Neuronal stem cell (in vitro differentiated cells): ENCODE results near the gene MAD1L1.
A peak's percentile ranks its signal among the peaks of the same experiment; 100 is the strongest.

ENCODE experiments used
- DNase-seq: peaks from one replicate; pipeline ENCODE4 v3.0.0-alpha.2; 2013; ENCODE audit warnings: low spot score
- H2AFZ ChIP-seq: one replicate; pipeline ENCODE4 v1.6.1; 2013; ENCODE audit warnings: mild to moderate bottlenecking, low read length, inconsistent platforms
- H2AK5ac ChIP-seq: 2 replicates; pipeline ENCODE4 v1.6.1; 2013; ENCODE audit warnings: low read depth, mild to moderate bottlenecking, inconsistent platforms, low read length, moderate library complexity, mixed read lengths
- H2BK120ac ChIP-seq: 2 replicates; pipeline ENCODE4 v1.6.1; 2013; ENCODE audit warnings: low read depth, mild to moderate bottlenecking, inconsistent platforms, low read length, moderate library complexity, mixed read lengths
- H2BK12ac ChIP-seq: one replicate; pipeline ENCODE4 v1.6.1; 2013; ENCODE audit warnings: low read length, inconsistent platforms
- H2BK15ac ChIP-seq: 2 replicates; pipeline ENCODE4 v1.6.1; 2013; ENCODE audit warnings: mild to moderate bottlenecking, low read length, inconsistent platforms, mixed read lengths
- H2BK5ac ChIP-seq: one replicate; pipeline ENCODE4 v1.6.1; 2013; ENCODE audit warnings: inconsistent platforms, mild to moderate bottlenecking, low read length, moderate library complexity
- H3K14ac ChIP-seq: one replicate; pipeline ENCODE4 v1.6.1; 2013; ENCODE audit warnings: low read length, inconsistent platforms
- H3K18ac ChIP-seq: 2 replicates; pipeline ENCODE4 v1.6.1; 2013; ENCODE audit warnings: low read length, inconsistent platforms
- H3K23ac ChIP-seq: 2 replicates; pipeline ENCODE4 v1.6.1; 2013; ENCODE audit warnings: low read depth, mild to moderate bottlenecking, mixed read lengths, low read length, inconsistent platforms; ENCODE audit not compliant: poor library complexity
- H3K27ac ChIP-seq: replicated peaks from 3 replicates; pipeline ENCODE4 v1.5.1; 2013; ENCODE audit warnings: low read length, inconsistent platforms
- H3K27me3 ChIP-seq, 3 experiments: 2 replicates each; pipeline ENCODE4 v1.6.1; 2013; ENCODE audit warnings: low read length in 3 of 3, mild to moderate bottlenecking in 2 of 3, inconsistent platforms in 1 of 3, low read depth in 1 of 3, mixed read lengths in 1 of 3, moderate library complexity in 1 of 3; ENCODE audit not compliant: control insufficient read depth in 3 of 3, insufficient read depth in 3 of 3
- H3K36me3 ChIP-seq, 2 donors: replicated peaks in 1 of 2; 2 replicates each; pipeline ENCODE4 v1.6.1; 2013; ENCODE audit warnings: low read length in 2 of 2; ENCODE audit not compliant: control insufficient read depth in 2 of 2, insufficient read depth in 2 of 2
- H3K4ac ChIP-seq: 2 replicates; pipeline ENCODE4 v1.6.1; 2013; ENCODE audit warnings: inconsistent platforms, mild to moderate bottlenecking, low read length, moderate library complexity
- H3K4me1 ChIP-seq, 2 donors: 1 replicate in 1 of 2; 2 replicates in 1 of 2; pipeline ENCODE4 v1.6.1; 2013; ENCODE audit warnings: low read length in 2 of 2, low read depth in 1 of 2; ENCODE audit not compliant: control insufficient read depth in 2 of 2, insufficient read depth in 1 of 2
- H3K4me2 ChIP-seq: one replicate; pipeline ENCODE4 v1.6.1; 2013; ENCODE audit warnings: mild to moderate bottlenecking, low read length, inconsistent platforms; ENCODE audit not compliant: insufficient read depth, poor library complexity, severe bottlenecking
- H3K4me3 ChIP-seq, 2 donors: 2 replicates each; pipeline ENCODE4 v1.5.1; 2013; ENCODE audit warnings: low read length in 2 of 2, mild to moderate bottlenecking in 2 of 2, inconsistent platforms in 1 of 2, moderate library complexity in 1 of 2
- H3K79me1 ChIP-seq: one replicate; pipeline ENCODE4 v1.6.1; 2013; ENCODE audit warnings: low read depth, mild to moderate bottlenecking, inconsistent platforms, low read length, moderate library complexity
- H3K9ac ChIP-seq: one replicate; pipeline ENCODE4 v1.6.1; 2013; ENCODE audit warnings: mild to moderate bottlenecking, low read depth, low read length, inconsistent platforms; ENCODE audit not compliant: poor library complexity
- H3K9me3 ChIP-seq, 2 donors: replicated peaks in 1 of 2; 2 replicates each; pipeline versions ENCODE3 to v1.6.1; 2013; ENCODE audit warnings: low read length in 2 of 2, mild to moderate bottlenecking in 2 of 2, inconsistent platforms in 1 of 2, low read depth in 1 of 2, mixed read lengths in 1 of 2, moderate library complexity in 1 of 2; ENCODE audit not compliant: control insufficient read depth in 2 of 2, insufficient read depth in 1 of 2
- H4K8ac ChIP-seq: one replicate; pipeline ENCODE4 v1.6.1; 2013; ENCODE audit warnings: low read depth, mild to moderate bottlenecking, inconsistent platforms, low read length, moderate library complexity
- H4K91ac ChIP-seq: one replicate; pipeline ENCODE4 v1.6.1; 2013; ENCODE audit warnings: low read length, low read depth, mild to moderate bottlenecking, inconsistent platforms; ENCODE audit not compliant: poor library complexity
- WGBS, 2 donors: extraction: QIAGEN DNeasy Blood & Tissue Kit; methylation state at CpG; one replicate each; pipeline ENCODE4 v1.1.7; 2013; ENCODE audit warnings: missing lambda C conversion rate in 2 of 2, mixed read lengths in 1 of 2; ENCODE audit not compliant: insufficient read length in 2 of 2, insufficient replicate concordance in 1 of 2; ENCODE audit errors: extremely low coverage in 2 of 2; 5-methylcytosine and 5-hydroxymethylcytosine counted together

Gene MAD1L1

GRCh38 chr7:2151237-2151636, 81.5 kb downstream of the MAD1L1 start:
- peaks cover 0 to 2% of the 10 kb centered on the region in 2 donors for H3K4me1 ChIP-seq
- peaks cover 13 to 42% of the 10 kb centered on the region in 2 donors for H3K36me3 ChIP-seq
- H3K27me3 ChIP-seq: no peaks in the 10 kb centered on the region
- no peaks in the 10 kb centered on the region for H3K9me3 ChIP-seq
- H2AK5ac ChIP-seq: no peak overlapping the region
- no peak overlapping the region for H2BK120ac ChIP-seq
- H3K14ac ChIP-seq: no peak overlapping the region
- H4K91ac ChIP-seq: no peak overlapping the region
- H3K4me2 ChIP-seq: no peak overlapping the region
- no peak overlapping the region for H2AFZ ChIP-seq
- H3K4ac ChIP-seq: no peak overlapping the region
- H3K27ac ChIP-seq: no peak overlapping the region
- no peak overlapping the region for H2BK5ac ChIP-seq
- peaks cover 5% of the 10 kb centered on the region for H3K79me1 ChIP-seq
- DNase-seq: no peak
- H2BK15ac ChIP-seq: no peak overlapping the region
- WGBS, 2 donors: no CpG with 5 or more reads among the region's 8 CpGs
- H3K9ac ChIP-seq: no peak overlapping the region
- no peak overlapping the region for H2BK12ac ChIP-seq
- H3K23ac ChIP-seq: no peak overlapping the region
- no peak overlapping the region for H3K4me3 ChIP-seq
- H4K8ac ChIP-seq: no peak overlapping the region
- no peak overlapping the region for H3K18ac ChIP-seq

GRCh38 chr7:2150445-2150815, 82.3 kb downstream of the MAD1L1 start:
- Histone ChIP-seq H3K4me1 (peaks cover 0 to 2% of the 10 kb centered on the region in 2 donors), H3K14ac (no peak overlapping the region), H2AK5ac (peak overlapping the region; percentile 47), H2BK15ac (no peak overlapping the region), H3K9ac (no peak overlapping the region), H3K4me3 (no peak overlapping the region), H2BK12ac (no peak overlapping the region), H3K27ac (no peak overlapping the region), H3K27me3 (no peaks in the 10 kb centered on the region), H3K79me1 (peaks cover 5% of the 10 kb centered on the region), H4K91ac (no peak overlapping the region), H3K36me3 (peaks cover 20 to 48% of the 10 kb centered on the region in 2 donors), H2BK5ac (no peak overlapping the region), H3K4me2 (no peak overlapping the region), H2BK120ac (no peak overlapping the region), H3K9me3 (no peaks in the 10 kb centered on the region), H4K8ac (peak overlapping the region; percentile 54), H2AFZ (no peak overlapping the region), H3K4ac (no peak overlapping the region), H3K23ac (peak overlapping the region; percentile 82), H3K18ac (peak overlapping the region; percentile 77)
- no CpG with 5 or more reads among the region's 10 CpGs for WGBS, 2 donors
- DNase-seq: no peak

DNA sequence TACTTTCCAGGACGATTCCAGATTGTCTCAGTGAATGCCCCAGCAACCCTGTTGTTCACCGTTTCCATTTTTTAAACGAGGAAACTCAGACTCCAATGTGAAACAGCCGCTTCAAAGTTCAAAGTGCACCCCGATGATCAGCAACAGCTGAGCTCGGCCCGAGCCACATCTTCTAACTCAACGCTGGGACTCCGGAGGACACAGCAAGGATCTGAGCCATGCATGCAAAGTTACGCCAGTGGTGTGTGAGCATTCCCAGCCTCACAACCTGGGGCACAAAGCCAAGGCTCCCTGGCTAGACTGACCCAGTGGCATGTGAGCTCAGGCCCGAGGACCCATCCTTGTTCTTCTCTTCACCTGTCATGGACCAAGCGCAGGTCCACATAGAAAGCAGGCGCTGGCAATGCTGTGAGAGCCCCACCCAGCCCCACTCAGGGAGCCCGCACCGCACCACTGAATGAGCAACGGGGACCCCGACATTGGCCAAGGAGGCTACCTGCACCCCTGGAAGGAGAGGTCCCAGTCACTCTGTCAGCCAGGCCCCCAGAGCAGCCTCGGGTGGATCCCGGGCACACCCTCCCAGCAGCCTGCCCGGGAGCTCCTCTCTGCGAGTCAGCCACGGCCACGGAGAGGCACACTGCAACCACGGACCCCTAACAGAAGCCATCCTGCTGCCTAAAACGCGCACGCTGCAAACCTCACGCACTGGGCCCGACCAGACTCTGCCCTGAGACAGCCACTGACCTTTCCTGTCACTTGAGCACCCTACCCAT, 82.9 kb downstream of the MAD1L1 start:
- H3K4me1 ChIP-seq: peaks cover 0 to 2% of the 10 kb centered on the region in 2 donors
- peaks cover 22 to 49% of the 10 kb centered on the region in 2 donors for H3K36me3 ChIP-seq
- peak overlapping the region; percentile 77 for H3K18ac ChIP-seq
- H2AK5ac ChIP-seq: peak overlapping the region; percentile 47
- H3K14ac ChIP-seq: no peak overlapping the region
- H3K27me3 ChIP-seq: no peaks in the 10 kb centered on the region
- no peak overlapping the region for H3K4me3 ChIP-seq
- no CpG with 5 or more reads among the region's 29 CpGs for WGBS, 2 donors
- no peak overlapping the region for H3K27ac ChIP-seq
- H2BK120ac ChIP-seq: no peak overlapping the region
- H2BK15ac ChIP-seq: no peak overlapping the region
- H3K4me2 ChIP-seq: no peak overlapping the region
- H3K4ac ChIP-seq: no peak overlapping the region
- no peak overlapping the region for H2BK12ac ChIP-seq
- H3K79me1 ChIP-seq: peaks cover 5% of the 10 kb centered on the region
- no peak for DNase-seq
- no peak overlapping the region for H2AFZ ChIP-seq
- no peak overlapping the region for H4K91ac ChIP-seq
- no peak overlapping the region for H4K8ac ChIP-seq
- no peaks in the 10 kb centered on the region for H3K9me3 ChIP-seq
- peak overlapping the region; percentile 82 for H3K23ac ChIP-seq
- no peak overlapping the region for H3K9ac ChIP-seq
- H2BK5ac ChIP-seq: no peak overlapping the region

DNA sequence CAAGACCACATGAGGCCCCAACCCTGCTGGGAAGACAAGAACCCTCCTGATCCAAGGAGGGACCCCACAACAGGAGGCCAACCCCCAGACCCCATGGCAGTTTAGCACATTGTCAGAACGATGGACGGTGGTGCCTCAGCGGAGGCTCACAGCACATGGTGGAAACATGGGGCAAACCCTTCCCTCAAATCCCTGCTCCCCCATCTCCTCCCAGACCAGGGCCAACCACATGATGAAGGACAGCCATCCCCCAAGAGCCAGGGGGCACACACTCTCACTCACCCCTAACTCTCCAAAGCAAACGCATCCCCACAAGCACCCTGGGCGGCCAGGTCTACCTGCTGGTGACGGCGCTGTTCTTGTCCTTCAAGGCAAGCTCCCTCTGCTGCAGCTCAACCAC, 83.9 kb downstream of the MAD1L1 start:
- no peak overlapping the region for H3K18ac ChIP-seq
- no peak overlapping the region for H3K4ac ChIP-seq
- no peaks in the 10 kb centered on the region for H3K9me3 ChIP-seq
- H3K14ac ChIP-seq: no peak overlapping the region
- H4K8ac ChIP-seq: no peak overlapping the region
- no peaks in the 10 kb centered on the region for H3K4me1 ChIP-seq
- H2BK15ac ChIP-seq: no peak overlapping the region
- no peak overlapping the region for H3K4me2 ChIP-seq
- no peak overlapping the region for H2BK5ac ChIP-seq
- H3K9ac ChIP-seq: no peak overlapping the region
- no peak overlapping the region for H3K27ac ChIP-seq
- H4K91ac ChIP-seq: no peak overlapping the region
- no peak for DNase-seq
- no peak overlapping the region for H2AFZ ChIP-seq
- WGBS, 2 donors: no CpG with 5 or more reads among the region's 7 CpGs
- H3K36me3 ChIP-seq: peaks cover 25 to 52% of the 10 kb centered on the region in 2 donors
- no peak overlapping the region for H2AK5ac ChIP-seq
- H3K27me3 ChIP-seq: no peaks in the 10 kb centered on the region
- H2BK12ac ChIP-seq: no peak overlapping the region
- H2BK120ac ChIP-seq: no peak overlapping the region
- H3K79me1 ChIP-seq: peaks cover 5% of the 10 kb centered on the region
- no peak overlapping the region for H3K4me3 ChIP-seq
- peak overlapping the region; percentile 45 for H3K23ac ChIP-seq
